GM18867 (cell line): ENCODE data around the gene ARL3.

Source experiments
- ATAC-seq: cut with Tn5 transposase; IDR thresholded peaks from one replicate; pipeline ENCODE4 v1.9.1; 2021; ENCODE audit warnings: mild to moderate bottlenecking, moderate library complexity; ENCODE audit not compliant: unreplicated experiment

ARL3 gene

DNA sequence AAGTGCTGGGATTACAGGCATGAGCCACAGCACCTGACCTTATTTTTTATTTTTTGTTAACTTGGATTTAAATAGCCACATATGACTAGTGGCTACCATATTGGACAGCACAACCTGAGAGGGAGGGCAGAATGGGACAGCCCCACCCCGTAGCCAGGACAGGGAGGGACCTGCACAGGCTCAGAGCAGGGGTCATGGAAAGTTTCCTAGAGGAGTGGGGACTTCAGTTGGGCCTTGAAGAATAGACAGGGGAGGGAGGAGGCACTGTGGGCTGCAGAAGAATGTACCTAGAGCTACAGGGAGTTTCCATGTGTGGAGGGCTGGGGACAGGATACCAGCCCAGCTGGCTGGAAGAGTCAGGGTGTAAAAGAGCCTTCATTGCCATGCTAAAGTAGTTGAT lies 61.1 kb downstream of the ARL3 start:
- no peak for ATAC-seq

DNA sequence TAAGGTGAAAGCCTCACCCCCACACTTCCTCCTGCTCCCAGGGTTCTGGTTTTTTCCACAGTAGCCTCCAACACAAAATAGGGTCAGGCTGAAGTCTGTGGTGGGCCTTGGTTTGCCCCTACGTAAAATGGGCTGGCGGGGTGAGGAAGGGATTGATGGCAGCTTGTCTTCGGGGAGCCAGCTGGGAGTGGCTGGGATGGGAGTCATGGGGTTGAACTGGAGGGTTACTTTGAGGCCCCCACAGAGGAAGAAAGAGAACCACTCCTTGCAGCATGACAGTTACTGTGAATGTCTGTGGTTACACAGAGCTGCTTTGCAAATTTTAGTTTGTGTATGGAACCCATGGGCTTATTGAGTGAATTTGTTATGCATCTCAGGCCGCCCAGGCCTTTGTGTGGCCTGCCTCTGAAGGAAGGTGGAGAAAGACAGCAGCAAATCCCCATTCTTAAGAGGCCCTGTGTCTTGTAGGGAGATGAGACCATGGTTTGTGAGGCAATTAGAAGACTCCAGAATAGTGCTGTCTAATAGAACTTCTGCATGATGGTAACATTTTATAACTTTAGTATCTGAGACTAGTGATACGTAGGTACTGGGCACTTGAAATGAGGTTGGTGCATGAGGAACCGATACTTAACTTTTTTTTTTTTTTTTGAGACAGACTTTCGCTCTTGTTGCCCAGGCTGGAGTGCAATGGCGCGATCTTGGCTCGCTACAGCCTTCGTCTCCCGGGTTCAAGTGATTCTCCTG lies 61.9 kb downstream of the ARL3 start:
- ATAC-seq: peak; percentile 50

DNA sequence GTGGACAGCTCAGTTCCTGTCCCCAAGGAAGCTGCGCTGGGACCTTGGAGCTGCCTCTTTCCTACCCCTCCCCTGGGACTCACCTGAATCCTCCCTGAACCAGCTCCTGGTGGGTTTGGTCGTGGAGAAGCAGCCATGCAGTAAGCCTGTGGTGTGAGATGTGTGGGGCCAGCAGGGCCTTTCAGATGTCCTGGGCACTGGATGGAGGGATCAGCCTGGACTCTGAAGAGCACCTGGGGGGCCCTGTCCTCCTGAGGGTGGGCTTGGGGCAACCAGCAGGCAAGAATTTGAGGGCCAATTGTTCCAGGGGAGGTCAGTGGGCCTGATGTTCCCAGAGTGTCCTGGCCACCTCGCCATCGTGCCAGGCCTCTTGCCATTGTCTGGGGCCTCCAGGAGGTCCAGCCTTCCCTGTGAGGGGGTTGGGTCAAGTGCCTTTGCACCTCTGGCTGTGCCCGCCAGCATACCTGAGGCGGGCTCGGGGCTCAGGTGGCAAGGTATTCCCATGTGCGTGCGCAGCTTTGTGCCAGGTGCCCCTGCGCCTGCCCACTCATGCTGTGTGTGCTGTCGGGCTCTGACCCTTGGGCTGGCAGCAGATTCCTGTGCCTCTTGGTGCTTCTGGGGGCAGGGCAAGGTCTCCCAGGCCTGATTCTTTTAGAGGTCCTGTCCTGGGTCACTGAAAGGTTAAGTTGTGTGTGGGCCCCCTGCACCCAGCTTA lies 62.6 kb downstream of the ARL3 start:
- ATAC-seq: no peak

DNA sequence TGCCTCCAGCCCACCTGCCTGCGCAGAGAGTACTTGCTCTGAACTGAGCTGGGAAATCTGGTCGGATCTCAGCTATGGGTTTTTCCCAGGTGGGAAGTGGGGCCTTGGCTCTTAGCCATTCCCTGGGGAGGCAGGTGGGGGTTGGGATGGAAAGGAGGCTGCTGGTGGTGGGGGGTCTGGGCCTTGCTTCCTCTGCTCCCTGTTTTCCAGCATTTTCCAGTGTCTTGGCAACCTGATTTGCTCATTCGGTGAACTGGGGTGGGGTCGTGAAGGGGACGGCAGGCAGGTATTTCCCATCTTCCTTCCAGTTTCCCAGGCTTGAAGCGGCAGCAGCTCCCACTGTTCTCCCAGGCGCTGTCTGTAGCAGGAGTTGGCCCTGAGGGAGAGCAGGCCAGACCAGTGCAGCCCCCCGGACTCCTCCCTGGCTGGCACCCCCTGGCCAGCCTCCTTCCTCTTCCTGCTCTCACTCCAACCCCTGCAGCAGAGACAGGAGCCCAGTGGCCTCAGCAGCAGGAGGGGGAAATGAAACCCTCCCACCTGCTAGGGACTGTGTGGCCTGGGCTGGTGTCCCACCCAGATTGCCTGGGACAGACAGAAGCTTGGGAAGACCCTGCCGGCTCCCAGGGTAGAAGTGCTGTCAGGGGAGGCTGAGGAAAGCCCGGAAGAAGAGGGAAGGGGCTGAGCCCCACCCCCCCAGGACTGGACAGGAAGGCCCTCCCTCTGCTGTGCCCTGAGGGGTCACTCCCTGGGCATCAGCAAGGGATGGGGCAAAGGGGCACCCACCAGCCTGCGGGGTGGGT lies 63.3 kb downstream of the ARL3 start:
- ATAC-seq: no peak

DNA sequence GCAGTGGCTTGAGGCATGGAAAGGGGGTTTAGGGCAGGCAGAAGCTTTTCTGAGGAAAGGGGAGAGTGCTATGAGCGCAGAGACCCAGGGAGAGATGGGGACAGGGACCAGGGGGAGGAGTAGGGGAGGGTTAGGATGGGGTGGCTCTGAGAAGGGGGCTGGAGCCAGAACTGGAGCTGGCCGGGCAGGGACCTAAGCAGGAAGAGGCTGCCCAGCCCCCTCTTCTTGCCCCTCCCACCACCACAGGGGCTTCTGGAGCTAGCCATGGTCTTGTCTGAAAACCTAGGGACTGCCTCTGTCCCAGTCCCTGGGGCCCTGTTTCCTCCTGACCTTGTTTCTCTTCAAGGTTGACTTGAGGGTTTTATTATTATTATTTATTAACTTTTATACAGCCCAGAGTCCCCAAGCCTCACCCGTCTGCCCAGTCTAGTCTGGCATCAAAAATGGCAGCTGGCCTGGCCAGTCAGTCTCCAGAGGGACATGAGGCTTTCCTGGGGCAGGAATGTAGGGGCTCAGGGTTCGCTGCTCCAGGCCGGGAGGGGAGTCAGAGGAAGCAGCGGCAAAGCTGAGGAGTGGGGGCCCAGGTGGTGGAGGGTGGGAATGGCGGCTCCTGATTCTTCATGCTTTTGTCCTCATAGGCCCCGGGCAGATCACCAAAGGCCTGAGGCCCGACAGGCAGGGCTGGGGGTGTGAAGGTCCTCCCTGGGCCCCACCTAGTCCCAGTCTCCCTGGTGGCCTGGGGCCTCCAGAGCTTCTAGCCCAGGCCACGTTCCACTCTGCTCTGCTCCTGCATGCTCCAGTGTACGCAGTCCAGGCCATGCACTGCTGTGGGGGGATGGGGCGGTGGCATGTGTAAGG lies 64.2 kb downstream of the ARL3 start:
- ATAC-seq: no peak

DNA sequence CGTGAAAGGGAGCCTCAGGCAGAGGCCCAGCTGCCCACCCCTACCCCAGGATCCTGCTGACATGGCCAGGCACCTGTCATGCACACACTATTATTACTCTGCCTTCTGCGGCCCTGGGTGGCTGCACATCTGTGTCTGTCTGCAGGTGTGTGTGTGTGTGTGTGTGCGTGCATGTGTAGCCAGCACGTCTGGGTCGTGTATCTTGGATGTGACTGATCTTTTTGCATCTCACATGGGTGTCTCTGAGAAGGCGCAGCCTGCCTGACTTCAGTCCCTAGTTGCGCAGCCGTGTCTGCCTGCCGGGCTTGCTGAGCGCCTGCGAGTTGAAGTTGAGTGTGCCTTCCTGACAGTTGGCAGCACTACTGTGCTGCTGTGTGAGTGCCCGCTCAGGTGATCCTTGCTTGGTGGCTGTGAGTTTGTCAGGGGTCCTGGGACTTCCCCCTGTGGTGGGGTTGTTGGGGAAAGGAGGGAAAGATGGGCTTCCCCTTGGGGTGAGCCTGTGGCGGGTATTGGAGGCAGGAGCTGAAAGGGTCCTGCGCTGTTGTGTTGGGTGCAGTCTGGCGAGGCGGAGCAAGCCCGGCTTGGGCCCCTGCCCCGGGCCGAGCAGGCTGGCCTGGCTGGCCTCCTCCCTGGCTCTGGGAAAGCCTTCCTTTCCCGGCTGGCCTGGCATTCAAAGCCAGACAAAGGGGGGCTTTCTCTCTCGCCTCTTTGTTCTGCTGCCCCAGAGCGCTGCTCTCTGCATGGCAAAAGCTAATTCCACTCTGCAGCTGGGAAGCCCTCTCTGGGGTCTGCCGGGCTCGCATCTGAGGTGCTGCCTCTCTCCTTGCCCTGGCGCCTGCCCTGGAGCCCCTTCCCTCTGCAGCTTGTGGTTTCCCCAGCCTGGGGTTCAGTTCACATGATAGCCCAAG lies 65.1 kb downstream of the ARL3 start:
- ATAC-seq: no peak

DNA sequence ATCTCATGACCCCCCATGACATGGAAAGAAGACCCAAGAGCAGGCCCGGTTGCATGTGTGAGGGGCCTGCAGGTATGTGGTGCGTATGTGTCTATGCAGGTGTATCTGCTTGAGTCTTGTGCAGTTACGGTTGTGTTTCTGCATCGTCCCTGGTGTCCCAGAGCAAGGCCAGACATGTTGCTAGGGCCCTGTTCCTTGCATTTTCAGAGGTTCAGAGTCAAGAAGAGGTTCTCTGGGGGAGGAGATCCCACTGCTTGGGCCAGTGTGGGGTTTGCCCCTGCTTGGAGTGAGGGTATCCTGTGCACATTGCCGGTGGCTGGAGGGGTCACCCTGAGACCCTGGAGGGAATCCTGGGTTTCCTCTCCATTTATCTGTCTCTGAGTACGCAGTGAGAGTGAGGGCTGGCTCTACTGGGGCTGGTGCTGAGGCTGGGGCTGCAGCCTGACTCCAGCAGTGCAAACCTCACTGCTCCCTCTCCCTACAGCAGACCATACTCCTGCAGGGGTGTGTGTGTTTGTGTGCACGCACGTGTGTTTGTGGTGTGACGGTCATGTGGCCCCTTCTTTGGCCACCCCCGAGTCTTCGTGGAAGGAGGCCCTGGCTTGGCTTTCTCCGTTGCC lies 65.8 kb downstream of the ARL3 start:
- no peak for ATAC-seq

DNA sequence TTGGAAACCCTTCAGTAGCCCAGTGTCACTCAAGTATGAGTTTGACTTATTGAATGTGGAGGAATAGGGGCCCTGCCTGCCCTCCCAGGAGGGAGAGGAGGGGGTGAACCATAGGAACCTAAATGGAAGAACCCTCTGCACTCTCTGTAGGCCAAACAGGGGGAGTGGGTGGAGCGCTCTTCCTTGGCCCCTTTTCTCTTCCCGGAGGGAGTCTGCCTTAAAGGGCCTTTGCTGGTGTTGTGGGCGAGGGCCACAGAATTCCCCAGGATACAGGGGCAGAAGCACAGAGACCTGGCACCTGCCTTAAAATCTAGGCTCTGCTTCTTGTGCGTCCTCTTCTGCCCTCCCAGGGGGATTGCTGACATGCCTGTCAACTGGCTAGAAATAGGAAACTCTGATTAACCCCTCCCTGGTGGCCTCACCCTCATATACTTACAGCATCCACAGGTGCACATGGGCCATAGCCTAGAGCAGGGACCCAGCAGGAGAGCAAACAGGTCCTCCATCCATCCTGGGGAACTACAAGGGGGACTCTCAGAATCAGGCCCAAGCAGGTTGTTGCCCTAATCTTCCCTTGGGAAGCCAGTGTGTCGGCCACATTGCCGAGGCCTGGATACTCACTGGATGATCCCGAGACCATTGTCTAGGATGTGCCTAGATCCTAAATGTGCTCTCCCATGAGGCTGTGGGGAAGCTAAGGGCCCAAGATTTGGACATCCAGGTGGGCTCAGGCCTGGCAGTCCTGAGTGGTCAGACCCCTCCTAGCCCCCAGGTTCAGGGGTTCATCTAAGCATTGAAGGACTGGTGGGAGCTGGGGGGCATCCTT lies 66.5 kb downstream of the ARL3 start:
- ATAC-seq: no peak

DNA sequence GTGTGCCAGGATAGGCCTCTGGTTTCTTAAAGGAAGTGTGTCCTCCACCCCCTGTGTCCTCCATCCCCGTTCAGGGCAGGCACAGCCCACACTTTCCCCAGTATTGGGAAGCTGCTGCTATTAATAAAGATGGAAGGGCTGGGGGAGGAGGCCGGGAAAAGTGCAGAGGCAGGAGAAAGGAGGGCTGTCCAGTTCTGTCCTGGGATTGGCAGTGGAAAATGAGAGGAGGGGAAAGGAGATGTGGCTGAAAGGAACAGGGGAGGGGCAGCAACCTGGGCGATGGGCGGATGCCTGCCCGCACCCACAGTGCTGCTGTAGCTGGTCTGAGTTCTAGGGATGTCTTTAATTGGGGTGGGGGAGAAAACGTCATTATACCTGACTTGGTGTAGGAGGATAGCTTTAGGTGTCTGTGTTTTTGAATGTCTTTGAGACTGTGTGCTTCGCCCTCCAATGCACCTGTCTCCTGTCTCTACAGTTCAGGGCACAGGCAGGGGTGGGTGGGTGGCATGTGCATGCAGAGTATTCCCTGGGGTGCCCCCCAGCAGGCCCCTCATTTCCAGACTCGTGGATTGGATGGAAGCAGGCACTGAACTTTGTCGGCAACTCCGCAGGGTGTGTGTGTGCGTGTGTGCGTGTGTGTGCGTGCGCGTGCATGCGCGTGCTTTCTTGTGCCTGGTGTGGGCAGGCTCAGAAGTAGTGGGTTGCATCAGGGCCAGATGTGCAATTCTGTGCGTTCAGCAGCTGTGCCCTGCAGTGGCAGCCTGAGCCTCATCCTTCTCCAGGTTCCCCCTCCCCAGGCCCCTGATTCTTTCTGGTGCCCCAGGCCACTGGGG lies 67.4 kb downstream of the ARL3 start:
- ATAC-seq: no peak

DNA sequence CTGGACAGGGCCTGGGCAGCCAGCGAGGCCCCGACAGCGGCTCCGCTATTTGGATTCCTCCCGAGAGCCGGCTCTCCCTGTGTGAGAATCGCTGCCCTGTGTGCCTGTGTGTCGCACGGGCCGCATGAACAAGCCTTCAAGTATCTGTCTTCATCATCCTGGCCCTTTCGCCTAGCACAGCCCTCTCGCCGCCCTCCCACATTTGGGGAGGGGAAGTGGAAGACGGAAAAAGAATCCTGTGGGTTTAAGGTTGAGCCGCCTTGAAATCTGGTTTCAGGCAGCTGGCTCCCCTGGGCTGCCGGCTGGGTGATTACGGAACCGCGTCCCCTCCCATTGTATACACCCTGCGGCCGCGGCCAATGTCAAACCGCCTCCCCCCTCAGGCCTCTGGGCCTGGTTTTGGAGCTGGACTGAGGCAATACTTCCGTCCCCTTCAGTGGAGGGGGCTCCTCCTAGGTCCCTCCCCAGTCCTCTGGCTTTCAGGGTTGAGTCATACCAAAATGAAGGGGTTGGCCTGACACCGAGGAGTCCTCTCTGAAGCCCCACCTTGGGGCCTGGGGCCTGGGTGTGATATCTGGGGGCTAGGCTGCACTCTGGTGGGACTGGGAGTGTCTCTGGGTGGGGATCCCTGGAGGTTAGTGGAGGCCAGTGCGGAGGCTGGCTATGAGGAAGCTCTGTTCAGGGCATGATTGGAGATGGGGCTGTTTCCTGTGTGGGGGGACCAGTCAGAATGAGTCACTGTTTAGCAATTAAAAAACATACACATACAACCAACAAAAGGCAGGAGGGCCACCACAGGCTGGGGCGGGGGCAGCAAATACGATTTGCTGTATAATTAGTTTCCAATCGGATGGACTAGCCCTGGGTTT lies 68.2 kb downstream of the ARL3 start:
- peak; percentile 29 for ATAC-seq

DNA sequence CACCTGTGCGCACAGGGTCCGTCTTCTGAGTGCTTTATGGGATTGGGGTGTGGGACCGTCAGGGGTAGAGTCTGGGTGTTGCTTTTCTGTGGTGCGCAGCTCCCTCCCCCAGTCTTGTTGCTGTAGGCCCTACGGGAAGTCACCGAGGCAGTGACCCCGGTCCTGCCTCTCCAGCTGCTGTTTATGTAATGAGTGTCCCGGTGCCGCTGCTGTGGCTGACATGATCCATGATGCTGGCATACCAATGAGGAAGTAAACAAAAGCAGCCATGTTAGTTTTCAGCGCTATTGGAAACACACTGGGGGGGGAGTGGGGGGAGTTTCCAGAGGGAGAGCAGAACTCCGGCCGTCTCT lies 68.8 kb downstream of the ARL3 start:
- no peak for ATAC-seq

DNA sequence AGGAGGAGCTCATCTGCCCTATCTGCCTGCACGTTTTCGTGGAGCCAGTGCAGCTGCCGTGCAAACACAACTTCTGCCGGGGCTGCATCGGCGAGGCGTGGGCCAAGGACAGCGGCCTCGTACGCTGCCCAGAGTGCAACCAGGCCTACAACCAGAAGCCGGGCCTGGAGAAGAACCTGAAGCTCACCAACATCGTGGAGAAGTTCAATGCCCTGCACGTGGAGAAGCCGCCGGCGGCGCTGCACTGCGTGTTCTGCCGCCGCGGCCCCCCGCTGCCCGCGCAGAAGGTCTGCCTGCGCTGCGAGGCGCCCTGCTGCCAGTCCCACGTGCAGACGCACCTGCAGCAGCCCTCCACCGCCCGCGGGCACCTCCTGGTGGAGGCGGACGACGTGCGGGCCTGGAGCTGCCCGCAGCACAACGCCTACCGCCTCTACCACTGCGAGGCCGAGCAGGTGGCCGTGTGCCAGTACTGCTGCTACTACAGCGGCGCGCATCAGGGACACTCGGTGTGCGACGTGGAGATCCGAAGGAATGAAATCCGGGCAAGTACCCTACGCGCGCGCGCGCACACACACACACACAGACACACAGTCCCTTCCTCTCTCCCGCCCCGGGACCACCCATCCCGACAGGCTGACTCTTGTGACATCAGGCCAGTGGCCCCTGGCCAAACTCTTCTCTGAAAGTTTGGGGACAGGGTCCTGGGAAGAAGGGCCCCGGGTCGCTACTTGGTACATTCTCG lies 69.4 kb downstream of the ARL3 start:
- peak; percentile 15 for ATAC-seq

DNA sequence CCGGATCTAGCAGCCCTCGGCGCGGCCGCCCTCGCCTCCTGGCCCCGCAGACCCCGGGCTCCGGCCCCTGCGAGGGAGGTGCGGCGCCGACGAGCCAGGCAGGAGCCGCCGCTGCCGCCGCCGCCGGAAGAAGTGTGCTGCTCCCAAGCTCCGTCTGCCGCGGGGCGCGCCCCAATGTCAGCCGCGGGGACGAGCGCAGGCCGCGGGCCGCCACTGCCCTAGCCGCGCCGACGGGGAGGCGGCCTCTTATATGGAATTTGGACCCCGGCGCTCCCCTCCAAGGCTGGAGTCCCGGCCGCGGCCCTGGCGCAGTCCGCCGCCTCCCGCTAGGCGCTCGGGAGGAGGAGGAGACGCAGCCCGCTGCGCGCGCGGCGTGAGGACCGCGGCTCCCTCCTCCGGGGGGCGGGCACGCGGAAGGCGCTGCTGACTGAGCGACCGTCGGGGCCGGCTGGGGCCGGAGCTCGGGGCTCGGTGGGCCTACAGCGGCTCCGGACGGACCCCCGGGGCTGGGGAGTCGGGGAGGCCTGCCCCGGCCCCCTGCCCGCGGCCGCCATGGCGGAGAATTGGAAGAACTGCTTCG lies 70.0 kb downstream of the ARL3 start, which contains the start of gene TRIM8:
Gene TRIM8, plus strand, starts transcription at position 414 of the 580 bp plus-strand sequence. Its CDS starts 139 bp downstream, at position 553.
- ATAC-seq: peak; percentile 13

DNA sequence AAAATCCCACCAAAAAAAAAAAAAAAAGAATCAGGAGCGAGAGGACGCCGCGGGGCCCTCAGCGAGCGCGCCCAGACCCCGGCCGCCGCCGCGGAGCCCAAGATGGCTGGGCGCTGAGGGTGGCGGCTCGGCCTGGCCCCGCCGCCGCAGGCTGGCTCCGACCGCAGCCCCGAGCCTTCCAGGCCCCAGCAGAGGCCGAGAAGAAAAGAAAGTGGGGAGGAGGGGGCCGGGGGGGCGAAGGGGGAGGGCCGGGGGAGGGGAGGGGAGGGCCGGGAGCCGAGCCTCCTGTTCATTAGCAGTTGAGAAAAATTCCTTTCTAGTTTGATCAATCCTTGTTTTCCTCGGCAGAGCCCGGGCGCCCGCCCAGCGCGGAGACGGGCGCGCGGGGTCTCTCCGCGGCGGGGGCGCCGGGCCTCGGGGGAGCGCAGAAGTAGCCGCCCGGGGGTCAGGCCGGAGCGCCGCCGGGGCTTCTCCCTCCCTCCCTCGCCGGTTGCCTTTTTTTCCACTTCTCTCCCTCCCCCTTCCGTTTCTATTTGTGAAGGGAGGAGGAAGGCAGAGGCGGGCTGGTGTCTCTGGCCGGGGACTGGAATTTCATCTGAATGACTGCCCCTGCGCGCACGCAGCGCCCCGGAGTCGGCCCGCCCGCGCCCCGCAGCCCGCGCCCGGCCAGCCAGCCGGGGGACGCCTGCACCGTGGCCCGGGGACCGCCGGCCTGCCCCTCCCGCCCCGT lies 70.7 kb downstream of the ARL3 start:
- peak; percentile 1 for ATAC-seq
